OCI-LY1 (cell line): Measurements from ENCODE around the gene SBSN.

Source experiments
- H2AFZ ChIP-seq: fragments of 200-600 bp; sonication (generic), shearing (Covaris generic); 2 replicates; pipeline ENCODE4 v1.6.0; 2014; ENCODE audit warnings: antibody characterized with exemption, mild to moderate bottlenecking, low read length
- H3F3A ChIP-seq: fragments of 200-600 bp; sonication (generic), shearing (Covaris generic); 2 replicates; pipeline ENCODE4 v1.6.0; 2014; ENCODE audit warnings: mild to moderate bottlenecking, antibody characterized with exemption, low read length, moderate library complexity; ENCODE audit not compliant: insufficient read depth
- H3K27ac ChIP-seq: fragments of 200-600 bp; sonication (generic); 2 replicates; pipeline ENCODE4 v1.5.1; 2014; ENCODE audit warnings: low read length, mixed run types, mild to moderate bottlenecking, low read depth; ENCODE audit not compliant: poor library complexity, severe bottlenecking
- H3K27me3 ChIP-seq: fragments of 200-600 bp; sonication (generic); 2 replicates; pipeline ENCODE4 v1.6.0; 2014; ENCODE audit warnings: antibody characterized with exemption, mild to moderate bottlenecking, low read length, moderate library complexity; ENCODE audit not compliant: insufficient read depth
- H3K36me3 ChIP-seq: fragments of 200-600 bp; sonication (generic); 2 replicates; pipeline ENCODE4 v1.6.1; 2014; ENCODE audit warnings: mild to moderate bottlenecking, antibody characterized with exemption, low read length, moderate library complexity, mixed read lengths; ENCODE audit not compliant: insufficient read depth
- H3K4me1 ChIP-seq: fragments of 200-600 bp; sonication (generic); 2 replicates; pipeline ENCODE4 v1.5.1; 2014; ENCODE audit warnings: mild to moderate bottlenecking, low read length, moderate library complexity; ENCODE audit not compliant: insufficient read depth, severe bottlenecking
- H3K4me2 ChIP-seq: fragments of 200-600 bp; sonication (generic), shearing (Covaris generic); 2 replicates; pipeline ENCODE4 v1.6.1; 2014; ENCODE audit warnings: low read length
- H3K4me3 ChIP-seq: fragments of 200-600 bp; sonication (generic); 2 replicates; pipeline ENCODE4 v1.5.1; 2014; ENCODE audit warnings: low read length, low read depth, mild to moderate bottlenecking, mixed read lengths; ENCODE audit not compliant: poor library complexity, severe bottlenecking
- H3K79me2 ChIP-seq: fragments of 200-600 bp; shearing (Covaris generic); 2 replicates; pipeline ENCODE4 v1.6.1; 2016; ENCODE audit warnings: mixed run types, low read length, mixed read lengths; ENCODE audit not compliant: insufficient read depth
- H3K9ac ChIP-seq: fragments of 200-600 bp; sonication (generic), shearing (Covaris generic); 2 replicates; pipeline ENCODE4 v1.6.1; 2014; ENCODE audit warnings: mild to moderate bottlenecking, low read length, mixed read lengths
- H3K9me2 ChIP-seq: fragments of 200-600 bp; sonication (generic), shearing (Covaris generic); 2 replicates; pipeline ENCODE4 v1.6.1; 2014; ENCODE audit warnings: low read depth, mild to moderate bottlenecking, low read length, mixed read lengths
- H3K9me3 ChIP-seq: fragments of 200-600 bp; shearing (Covaris generic); 2 replicates; pipeline ENCODE4 v1.6.1; 2014; ENCODE audit warnings: low read length, mixed read lengths
- H4K20me1 ChIP-seq: fragments of 200-600 bp; sonication (generic), shearing (Covaris generic); 2 replicates; pipeline ENCODE4 v1.6.0; 2016; ENCODE audit warnings: mild to moderate bottlenecking, low read length; ENCODE audit not compliant: insufficient read depth
- CTCF ChIP-seq: fragments of 200-600 bp; sonication (generic), shearing (Covaris generic); IDR thresholded peaks from 2 replicates; pipeline ENCODE4 v1.5.1; 2017; ENCODE audit warnings: mild to moderate bottlenecking, antibody characterized with exemption, low read length, moderate library complexity, mixed read lengths
- EZH2 ChIP-seq: fragments of 200-600 bp; sonication (generic), shearing (Covaris generic); IDR thresholded peaks from 2 replicates; pipeline ENCODE4 v1.8.0; 2017; ENCODE audit warnings: borderline replicate concordance, mixed run types, mild to moderate bottlenecking, antibody characterized with exemption, low read length, moderate library complexity, mixed read lengths

The SBSN gene

GRCh38 chr19:35554076-35554475 lies 26.0 kb upstream of the SBSN start:
- Histone ChIP-seq H3K4me2 (no peak overlapping the region), H3F3A (no peaks in the 10 kb centered on the region)
- no peak for TF ChIP-seq EZH2
- no peak for TF ChIP-seq CTCF

DNA sequence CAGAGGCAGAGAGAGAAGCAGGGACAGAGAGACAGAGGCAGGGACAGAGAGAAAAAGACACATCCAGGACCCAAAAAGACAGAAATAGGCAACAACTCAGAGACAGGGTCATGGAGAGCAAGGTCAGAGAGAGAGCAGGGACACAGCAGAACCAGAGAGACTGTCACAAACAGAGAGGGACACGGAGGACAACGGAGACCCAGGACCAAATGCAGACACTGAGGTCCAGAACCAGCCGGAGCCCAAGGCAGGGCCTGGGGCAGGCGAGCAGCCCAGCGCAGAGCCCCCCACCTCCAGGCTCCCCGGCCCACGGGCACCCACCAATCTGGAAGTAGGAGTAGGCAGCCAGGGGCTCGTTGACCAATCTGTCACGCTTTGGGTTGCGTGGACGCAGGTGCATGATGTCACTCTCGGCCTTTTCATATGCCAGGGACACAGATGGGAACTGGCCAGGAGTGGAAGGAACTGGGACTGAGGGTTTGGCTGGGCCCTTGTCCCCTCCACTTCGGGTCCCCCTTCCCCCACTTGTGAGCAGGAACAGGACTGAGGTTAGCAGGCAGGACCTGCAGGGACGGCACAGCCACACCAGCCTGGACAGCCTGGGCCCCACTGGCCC lies 25.4 kb upstream of the SBSN start:
- Histone ChIP-seq H3K9me3 (no peaks in the 10 kb centered on the region), H3K4me2 (no peak overlapping the region), H3K4me1 (peaks cover 6% of the 10 kb centered on the region), H3K27ac (no peak overlapping the region), H3K36me3 (no peaks in the 10 kb centered on the region), H3K79me2 (no peaks in the 10 kb centered on the region), H3K27me3 (no peaks in the 10 kb centered on the region; the same call in 1 of the 2 replicates), H3K9ac (no peak overlapping the region), H2AFZ (no peak overlapping the region), H3K9me2 (no peaks in the 10 kb centered on the region), H3K4me3 (no peak overlapping the region), H3F3A (no peaks in the 10 kb centered on the region), H4K20me1 (no peaks in the 10 kb centered on the region)
- TF ChIP-seq EZH2 (no peak), CTCF (no peak)

More at GRCh38 chr19:35554076-35554475, 26.0 kb upstream of the SBSN start:
- no peak overlapping the region for H3K4me3 ChIP-seq
- no peak overlapping the region for H3K9ac ChIP-seq
- no peaks in the 10 kb centered on the region for H4K20me1 ChIP-seq
- H3K27ac ChIP-seq: no peak overlapping the region
- no peaks in the 10 kb centered on the region for H3K79me2 ChIP-seq
- no peak overlapping the region for H2AFZ ChIP-seq
- no peaks in the 10 kb centered on the region; the same call in 1 of the 2 replicates for H3K27me3 ChIP-seq
- no peaks in the 10 kb centered on the region for H3K36me3 ChIP-seq
- no peaks in the 10 kb centered on the region for H3K9me3 ChIP-seq
- H3K4me1 ChIP-seq: peaks cover 11% of the 10 kb centered on the region
- no peaks in the 10 kb centered on the region for H3K9me2 ChIP-seq

- no peaks in the 10 kb centered on the region for H3K9me3 ChIP-seq
- H3K4me2 ChIP-seq: no peak overlapping the region
- H3K4me1 ChIP-seq: no peaks in the 10 kb centered on the region
- H3F3A ChIP-seq: no peaks in the 10 kb centered on the region
- TF ChIP-seq CTCF: no peak
- TF ChIP-seq EZH2: no peak
- H3K27ac ChIP-seq: no peak overlapping the region
- no peak overlapping the region for H3K4me3 ChIP-seq
- no peaks in the 10 kb centered on the region for H3K9me2 ChIP-seq
- H3K9ac ChIP-seq: no peak overlapping the region
- H4K20me1 ChIP-seq: no peaks in the 10 kb centered on the region
- H3K79me2 ChIP-seq: no peaks in the 10 kb centered on the region
- no peak overlapping the region for H2AFZ ChIP-seq
- no peaks in the 10 kb centered on the region for H3K27me3 ChIP-seq
- H3K36me3 ChIP-seq: no peaks in the 10 kb centered on the region
Measured at GRCh38 chr19:35552534-35553384, 24.6 kb upstream of the SBSN start.
